Lung (tissue), 12 donors: ENCODE measurements around the gene PSMD12. TPM values are rescaled to one million over a fixed set of nuclear protein-coding genes. Genes with fewer than 3 reads are reported as not detected.
A peak's percentile ranks its signal among the peaks of the same experiment; 100 is the strongest.

Source experiments
- ATAC-seq: fragments of 200-7000 bp; cut with Tn5 transposase; one replicate; pipeline ENCODE4 v1.9.1; 2020; ENCODE audit warnings: moderate number of reproducible peaks; ENCODE audit not compliant: insufficient read depth, low FRiP score
- DNase-seq, 3 donors: peaks; one replicate each; pipeline ENCODE4 v3.0.0-alpha.2; 2013 to 2017
- H3K27ac ChIP-seq, 2 donors: one replicate each; pipeline ENCODE4 v1.5.1; 2013; ENCODE audit warnings: mild to moderate bottlenecking in 2 of 2, moderate library complexity in 2 of 2, control low read depth in 1 of 2, inconsistent platforms in 1 of 2, low read depth in 1 of 2, low read length in 1 of 2
- H3K27me3 ChIP-seq, 3 donors: one replicate each; pipeline ENCODE4 v1.5.1; 2013; ENCODE audit warnings: low read length in 2 of 3; ENCODE audit not compliant: control insufficient read depth in 3 of 3, insufficient read depth in 3 of 3
- H3K36me3 ChIP-seq, 4 donors: one replicate each; pipeline ENCODE4 v1.5.1; 2013; ENCODE audit warnings: low read length in 4 of 4, mild to moderate bottlenecking in 1 of 4, moderate library complexity in 1 of 4; ENCODE audit not compliant: control insufficient read depth in 4 of 4, insufficient read depth in 4 of 4
- H3K4me1 ChIP-seq, 5 donors: one replicate each; pipeline ENCODE4 v1.5.1; 2013; ENCODE audit warnings: low read length in 5 of 5, mild to moderate bottlenecking in 2 of 5, moderate library complexity in 1 of 5; ENCODE audit not compliant: control insufficient read depth in 5 of 5, insufficient read depth in 5 of 5
- H3K4me3 ChIP-seq: one replicate; pipeline ENCODE4 v1.5.1; 2013; ENCODE audit warnings: mild to moderate bottlenecking, control low read depth, moderate library complexity
- H3K9ac ChIP-seq, 2 donors: one replicate each; pipeline ENCODE4 v1.5.1; 2013; ENCODE audit warnings: low read length in 2 of 2, control low read depth in 1 of 2; ENCODE audit not compliant: insufficient read depth in 1 of 2
- H3K9me3 ChIP-seq, 4 donors: one replicate each; pipeline ENCODE4 v1.5.1; 2013; ENCODE audit warnings: low read length in 3 of 4, mild to moderate bottlenecking in 1 of 4, moderate library complexity in 1 of 4; ENCODE audit not compliant: control insufficient read depth in 4 of 4, insufficient read depth in 3 of 4
- CTCF ChIP-seq: IDR thresholded peaks from 2 replicates; pipeline ENCODE4 v1.5.1; 2012; ENCODE audit warnings: mild to moderate bottlenecking; ENCODE audit errors: control extremely low read depth, extremely low read depth
- WGBS, 2 donors: extraction: QIAGEN DNeasy Blood & Tissue Kit; methylation state at CpG; one replicate each; pipeline ENCODE4 v1.1.7; 2013; 5-methylcytosine and 5-hydroxymethylcytosine counted together
- polyA plus RNA-seq, 2 donors: library from polyadenylated mRNA; stranded (reverse); fragments of 200-250 nt; gene quantifications; one replicate each; pipeline ENCODE4 v1.2.1, GENCODE V29; 2013
- total RNA-seq, 2 donors: library from RNA; depleted of rRNA in 1 of 2; stranded (reverse); fragments of >200 nt in 1 of 2; gene quantifications; one replicate each; pipeline ENCODE4 v1.2.1, GENCODE V29; 2014 to 2021
- donor health status: control.
- donor health status: control.
- donor health status: Bipolar disorder and iron deficiency.
- donor health status: healthy.
- donor health status: DM: yes; HTN: yes; CAD: no.

Gene PSMD12
- total and polyA plus RNA-seq, 4 donors: 27.3 to 47.8 (median 37.2) TPM

DNA sequence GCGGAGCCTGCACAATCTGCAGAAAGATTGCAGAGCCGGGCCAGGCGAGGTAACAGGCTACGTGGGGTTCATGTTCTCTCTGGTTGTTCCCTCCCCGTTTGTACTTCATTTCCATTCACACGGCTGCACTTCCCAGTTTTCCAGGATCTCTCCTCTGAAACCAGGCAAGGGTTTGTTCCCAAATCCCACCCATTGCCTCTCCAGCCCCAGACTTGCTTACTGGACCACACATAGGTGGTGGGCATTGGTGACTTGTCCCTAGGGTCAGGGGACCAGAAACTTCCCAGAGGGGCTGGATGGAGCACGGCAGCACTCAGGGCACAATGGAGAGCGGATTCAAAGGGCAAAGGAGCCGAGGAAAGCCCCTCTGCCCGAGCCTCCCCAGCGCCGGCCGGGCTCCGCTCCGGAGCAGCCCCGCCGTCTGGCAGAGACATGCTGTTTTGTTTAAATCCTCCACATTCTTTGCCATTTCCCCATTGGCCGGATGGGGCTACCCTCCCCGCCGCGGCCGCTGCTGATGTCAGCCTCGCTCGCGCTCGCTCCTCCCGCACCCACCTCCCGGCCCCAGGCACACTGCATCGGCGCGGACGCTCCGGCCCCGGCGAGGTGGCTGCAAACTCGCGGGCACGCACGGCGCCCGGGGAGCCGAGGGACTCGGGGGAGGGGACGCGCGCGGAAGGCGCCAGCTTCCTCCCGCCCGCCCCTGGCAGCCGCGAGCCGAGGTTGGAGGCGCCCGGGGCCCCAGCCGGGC lies 10.5 kb upstream of the PSMD12 start, which contains the start of gene PITPNC1:
TSS of gene PITPNC1 (plus strand) at position 545 of the 751 bp plus-strand sequence.
- ATAC-seq (peak; percentile 75), DNase-seq (peak; percentile 92 to 95 (median 94))
- peak within 1 kb of the TSS; percentile 91 to 92 for H3K27ac ChIP-seq
- H3K36me3 ChIP-seq: no peaks in the 10 kb centered on the region
- peak within 1 kb of the TSS; percentile 53 to 55 for H3K9ac ChIP-seq
- no peaks in the 10 kb centered on the region for H3K27me3 ChIP-seq
- TF ChIP-seq CTCF: no peak
- no peaks in the 10 kb centered on the region for H3K9me3 ChIP-seq
- H3K4me1 ChIP-seq: peaks cover 0 to 14% (median 0%) of the 10 kb centered on the region in 5 donors
- H3K4me3 ChIP-seq: peak within 1 kb of the TSS; percentile 75
- 1% methylated on average over 55 to 56 of the region's 56 CpGs for WGBS, 2 donors

DNA sequence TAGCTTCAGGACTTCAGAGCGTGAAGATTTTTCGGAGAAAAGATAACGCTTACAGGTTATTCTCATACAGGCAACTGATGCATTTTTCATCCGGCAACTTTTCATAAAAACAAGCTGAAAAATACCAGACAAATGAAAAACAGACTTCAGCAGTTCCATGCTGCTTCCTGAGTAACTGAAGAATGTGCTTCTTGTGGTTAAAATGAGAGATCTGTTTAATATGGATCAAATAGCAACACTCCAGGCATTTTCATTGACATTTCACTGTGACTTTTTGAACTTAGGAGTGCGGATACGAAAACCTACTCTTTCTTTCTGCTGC lies 10.0 kb upstream of the PSMD12 start:
- no peak for TF ChIP-seq CTCF
- ATAC-seq (no peak), DNase-seq (no peak)
- Histone ChIP-seq H3K27me3 (no peaks in the 10 kb centered on the region), H3K4me3 (no peak overlapping the region), H3K9ac (peak overlapping the region in 1 of 2 donors; percentile 46), H3K4me1 (peaks cover 0 to 14% (median 0%) of the 10 kb centered on the region in 5 donors), H3K9me3 (no peaks in the 10 kb centered on the region), H3K27ac (peak overlapping the region; percentile 91 to 92), H3K36me3 (no peaks in the 10 kb centered on the region)
- 31 to 34% methylated on average over 6 of the region's 6 CpGs for WGBS, 2 donors

DNA sequence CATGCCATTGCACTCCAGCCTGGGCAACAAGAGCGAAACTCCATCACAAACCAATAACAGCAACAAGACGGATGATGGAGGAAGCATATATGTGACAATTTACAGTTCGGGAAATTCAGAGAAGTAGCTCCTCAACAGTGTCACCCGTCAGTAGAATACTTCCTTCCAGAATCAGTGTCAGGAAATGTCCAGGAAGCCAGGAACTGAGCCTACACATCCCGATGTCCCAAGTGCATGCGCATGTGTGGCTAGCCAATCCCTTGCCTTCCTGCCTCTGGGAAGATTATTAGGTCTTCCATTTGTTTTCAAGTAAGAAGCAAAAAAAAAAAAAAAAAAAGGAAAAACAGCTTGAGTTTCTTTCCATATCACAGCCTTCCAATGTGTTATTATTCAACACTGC lies 9.3 kb upstream of the PSMD12 start:
- Histone ChIP-seq H3K9me3 (no peaks in the 10 kb centered on the region), H3K9ac (no peak overlapping the region), H3K36me3 (no peaks in the 10 kb centered on the region), H3K4me1 (peaks cover 0 to 14% (median 0%) of the 10 kb centered on the region in 5 donors), H3K27ac (no peak overlapping the region), H3K4me3 (no peak overlapping the region), H3K27me3 (no peaks in the 10 kb centered on the region)
- 58 to 59% methylated on average over 6 of the region's 6 CpGs for WGBS, 2 donors
- ATAC-seq: no peak
- no peak for TF ChIP-seq CTCF
- no peak for DNase-seq
